HL-60 (cell line): ENCODE data around the gene GAGE12F.

Experiments used
- DNase-seq, 2 experiments: peaks; one replicate each; pipeline ENCODE4 v3.0.0-alpha.2; 2010 to 2020; ENCODE audit warnings: low read depth in 1 of 2, low spot score in 1 of 2
- H3K27ac ChIP-seq: fragments of 250-450 bp; sonication (Bioruptor Pico); replicated peaks from 2 replicates; pipeline ENCODE4 v1.5.1; 2020; ENCODE audit warnings: mild to moderate bottlenecking, moderate library complexity
- H3K27me3 ChIP-seq: fragments of 250-450 bp; sonication (Bioruptor Pico); 2 replicates; pipeline ENCODE4 v1.5.1; 2021; ENCODE audit warnings: mild to moderate bottlenecking, moderate library complexity; ENCODE audit not compliant: insufficient read depth, poor library complexity, severe bottlenecking
- H3K4me3 ChIP-seq: replicated peaks from 2 replicates; pipeline ENCODE4 v1.5.1; 2011; ENCODE audit warnings: mild to moderate bottlenecking, control low read depth, low read length; ENCODE audit not compliant: insufficient read depth
- POLR2AphosphoS5 ChIP-seq: IDR thresholded peaks from 2 replicates; pipeline ENCODE4 v1.6.1; 2012; ENCODE audit warnings: low read depth
- SPI1 ChIP-seq: IDR thresholded peaks from 2 replicates; pipeline ENCODE4 v1.6.1; 2012; ENCODE audit warnings: low read depth, mild to moderate bottlenecking, borderline replicate concordance
- TF ChIP-seq, protein P1 (sequence below): IDR thresholded peaks from one replicate; pipeline ENCODE4 v1.5.1; 2011; ENCODE audit warnings: low read length, control low read depth, inconsistent platforms; ENCODE audit not compliant: insufficient read depth

GAGE12F gene

DNA sequence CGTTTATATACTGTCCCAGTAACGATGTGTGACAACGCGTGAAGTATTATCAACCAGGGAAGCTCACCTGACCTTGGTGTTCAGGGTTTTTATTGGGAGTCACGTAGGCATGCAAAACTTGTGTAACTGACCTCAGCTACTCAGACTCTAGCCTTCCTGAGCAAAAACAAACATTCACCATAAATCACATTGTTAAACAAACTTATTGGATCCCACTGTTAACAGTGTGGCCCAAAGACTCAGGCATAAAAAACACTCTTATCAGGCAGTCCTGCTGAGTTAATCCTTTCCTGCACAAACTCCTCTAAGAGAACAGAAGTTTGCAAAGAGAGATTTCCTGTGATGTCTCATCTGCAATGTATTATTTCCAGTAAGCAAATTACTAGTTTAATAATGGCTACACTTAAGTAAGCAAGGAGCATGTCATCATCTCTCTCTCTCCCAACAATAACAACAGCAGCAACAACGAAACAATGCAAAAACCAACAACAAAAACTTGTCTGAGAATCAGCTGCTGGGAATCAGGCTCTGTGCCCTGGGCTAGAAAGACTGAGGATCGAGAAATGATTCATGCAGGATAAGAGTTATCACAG lies 50.2 kb downstream of the GAGE12F start:
- TF ChIP-seq POLR2AphosphoS5 = no peak
- no peak for TF ChIP-seq SPI1
- TF ChIP-seq, protein P1, sequence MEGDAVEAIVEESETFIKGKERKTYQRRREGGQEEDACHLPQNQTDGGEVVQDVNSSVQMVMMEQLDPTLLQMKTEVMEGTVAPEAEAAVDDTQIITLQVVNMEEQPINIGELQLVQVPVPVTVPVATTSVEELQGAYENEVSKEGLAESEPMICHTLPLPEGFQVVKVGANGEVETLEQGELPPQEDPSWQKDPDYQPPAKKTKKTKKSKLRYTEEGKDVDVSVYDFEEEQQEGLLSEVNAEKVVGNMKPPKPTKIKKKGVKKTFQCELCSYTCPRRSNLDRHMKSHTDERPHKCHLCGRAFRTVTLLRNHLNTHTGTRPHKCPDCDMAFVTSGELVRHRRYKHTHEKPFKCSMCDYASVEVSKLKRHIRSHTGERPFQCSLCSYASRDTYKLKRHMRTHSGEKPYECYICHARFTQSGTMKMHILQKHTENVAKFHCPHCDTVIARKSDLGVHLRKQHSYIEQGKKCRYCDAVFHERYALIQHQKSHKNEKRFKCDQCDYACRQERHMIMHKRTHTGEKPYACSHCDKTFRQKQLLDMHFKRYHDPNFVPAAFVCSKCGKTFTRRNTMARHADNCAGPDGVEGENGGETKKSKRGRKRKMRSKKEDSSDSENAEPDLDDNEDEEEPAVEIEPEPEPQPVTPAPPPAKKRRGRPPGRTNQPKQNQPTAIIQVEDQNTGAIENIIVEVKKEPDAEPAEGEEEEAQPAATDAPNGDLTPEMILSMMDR = no peak
- DNase-seq = no peak
- no peaks in the 10 kb centered on the region for H3K27me3 ChIP-seq
- no peak overlapping the region for H3K4me3 ChIP-seq
- H3K27ac ChIP-seq = no peak overlapping the region
